K562 (cell line): Measurements from ENCODE around the gene AGRN. TPM values are rescaled to one million over a fixed set of nuclear protein-coding genes. Genes with fewer than 3 reads are reported as not detected.

Experiments used
- ATAC-seq: fragments of 200-7000 bp; cut with Tn5 transposase; 3 replicates; pipeline ENCODE4 v1.9.1; 2020; ENCODE audit warnings: moderate library complexity
- BruUV-seq: library from RNA; stranded (reverse); fragments of 400-500 nt; replicated peaks from 2 replicates; lab custom pipeline; 2021; lab: Mats Ljungman, UMichigan
- CTCF ChIA-PET: fragments of 300-600 bp; formaldehyde crosslinking; extraction: SDS; loops from one replicate; lab custom pipeline; 2021; ENCODE audit warnings: low intra/inter-chr PET ratio; lab: Yijun Ruan, JAX
- POLR2A ChIA-PET: fragments of 300-600, 350-650 bp; sonication (Branson Sonifier 250); formaldehyde crosslinking; extraction: SDS; loops from one replicate; lab custom pipeline; 2021; ENCODE audit warnings: antibody characterized with exemption, inconsistent platforms; lab: Yijun Ruan, JAX
- DNase-seq, 4 experiments: peaks; one replicate each; pipeline versions ENCODE4 v3.0.0 to v3.0.0-alpha.2; 2011 to 2018; ENCODE audit warnings: low spot score in 3 of 4, mixed read lengths in 3 of 4; ENCODE audit errors: extremely low read depth in 1 of 4
- FAIRE-seq: peaks from 2 replicates; lab custom pipeline; 2011; peaks lifted over from hg19 to GRCh38; lab: Jason Lieb, UNC
- H2AFZ ChIP-seq: 2 replicates; pipeline ENCODE4 v1.6.0; 2011; ENCODE audit warnings: low read depth, low read length, control low read depth, inconsistent platforms
- H3K27ac ChIP-seq: fragments of 200-600 bp; 3 replicates; pipeline ENCODE4 v1.8.0; 2011; ENCODE audit warnings: low read depth, mild to moderate bottlenecking, control low read depth, inconsistent platforms, low read length, moderate library complexity, mixed read lengths; ENCODE audit errors: extremely low read depth
- H3K27me3 ChIP-seq, 2 experiments: fragments of 300-600 bp in 1 of 2; 2 replicates in 1 of 2; 3 replicates in 1 of 2; pipeline versions ENCODE4 v1.6.0 to v1.8.0; 2011; ENCODE audit warnings: inconsistent platforms in 2 of 2, low read length in 2 of 2, mild to moderate bottlenecking in 1 of 2, mixed read lengths in 1 of 2, moderate library complexity in 1 of 2; ENCODE audit not compliant: control insufficient read depth in 2 of 2, insufficient read depth in 2 of 2
- H3K36me3 ChIP-seq: fragments of 300-600 bp; 3 replicates; pipeline ENCODE4 v1.8.0; 2011; ENCODE audit warnings: mild to moderate bottlenecking, low read length, inconsistent platforms; ENCODE audit not compliant: control insufficient read depth, insufficient read depth
- H3K4me1 ChIP-seq, 2 experiments: fragments of 200-600 bp in 1 of 2; replicated peaks in 1 of 2; 2 replicates in 1 of 2; 3 replicates in 1 of 2; pipeline versions ENCODE4 v1.5.1 to v1.8.0; 2011; ENCODE audit warnings: inconsistent platforms in 2 of 2, low read length in 2 of 2, mild to moderate bottlenecking in 1 of 2, mixed read lengths in 1 of 2, moderate library complexity in 1 of 2; ENCODE audit not compliant: control insufficient read depth in 2 of 2, insufficient read depth in 2 of 2
- H3K4me2 ChIP-seq: 2 replicates; pipeline ENCODE4 v1.6.1; 2011; ENCODE audit warnings: low read length, control low read depth, inconsistent platforms, mixed read lengths; ENCODE audit not compliant: insufficient read depth
- H3K4me3 ChIP-seq: fragments of 200-600 bp; sonication (generic), shearing (Covaris generic); 2 replicates; pipeline ENCODE4 v1.5.1; 2016; ENCODE audit warnings: control low read depth, inconsistent platforms
- H3K79me2 ChIP-seq: fragments of 200-600 bp; 3 replicates; pipeline ENCODE4 v1.8.0; 2011; ENCODE audit warnings: low read length, inconsistent platforms; ENCODE audit not compliant: control insufficient read depth, insufficient read depth
- H3K9ac ChIP-seq, 2 experiments: 2 replicates each; pipeline versions ENCODE4 v1.6.0 to v1.6.1; 2011; ENCODE audit warnings: low read depth in 2 of 2, low read length in 2 of 2, control low read depth in 1 of 2, inconsistent platforms in 1 of 2, mild to moderate bottlenecking in 1 of 2, mixed read lengths in 1 of 2; ENCODE audit not compliant: insufficient read depth in 1 of 2
- H3K9me1 ChIP-seq: one replicate; pipeline ENCODE4 v1.6.0; 2011; ENCODE audit warnings: inconsistent platforms, mild to moderate bottlenecking, low read length, moderate library complexity; ENCODE audit not compliant: control insufficient read depth, insufficient read depth
- H3K9me3 ChIP-seq: replicated peaks from 2 replicates; pipeline ENCODE4 v1.5.1; 2011; ENCODE audit warnings: low read depth, low read length, inconsistent platforms; ENCODE audit not compliant: control insufficient read depth, insufficient read depth
- H4K20me1 ChIP-seq: replicated peaks from 2 replicates; pipeline ENCODE4 v1.6.1; 2011; ENCODE audit warnings: low read length, inconsistent platforms, mixed read lengths; ENCODE audit not compliant: control insufficient read depth, insufficient read depth
- BRD9 ChIP-seq: fragments of 450-650 bp; IDR thresholded peaks from 2 replicates; pipeline ENCODE4 v1.6.1; 2018; ENCODE audit warnings: low read depth; ENCODE audit not compliant: partially characterized antibody
- EGR1 ChIP-seq: fragments of 450-650 bp; conservative IDR thresholded peaks from 2 replicates; pipeline ENCODE4 v1.6.1; 2017; ENCODE audit warnings: mild to moderate bottlenecking
- JUN ChIP-seq, 2 experiments: sonication (generic) in 1 of 2; formaldehyde crosslinking in 1 of 2; IDR thresholded peaks; 2 replicates each; pipeline versions ENCODE4 v1.6.1 to v1.8.0; 2012 to 2022; ENCODE audit warnings: borderline replicate concordance in 2 of 2, mild to moderate bottlenecking in 2 of 2, improper control_type of control experiment in 1 of 2, low read depth in 1 of 2, low read length in 1 of 2, missing genetic modification reagents in 1 of 2
- MAFF ChIP-seq: IDR thresholded peaks from 2 replicates; pipeline ENCODE4 v1.6.1; 2012; ENCODE audit warnings: low read length, improper control_type of control experiment
- MED1 ChIP-seq: sonication (generic); formaldehyde crosslinking; IDR thresholded peaks from 2 replicates; pipeline ENCODE4 v1.8.1; 2023; ENCODE audit warnings: missing genetic modification reagents, borderline replicate concordance
- NCOA4 ChIP-seq: fragments of 450-650 bp; IDR thresholded peaks from 2 replicates; pipeline ENCODE4 v1.6.1; 2018; ENCODE audit warnings: mild to moderate bottlenecking; ENCODE audit not compliant: partially characterized antibody
- RBFOX2 ChIP-seq: fragments of 200-400 bp; formaldehyde crosslinking; IDR thresholded peaks from 2 replicates; pipeline ENCODE4 v1.6.1; 2017; ENCODE audit warnings: low read depth, mild to moderate bottlenecking, low read length, moderate library complexity
- SMAD4 ChIP-seq: fragments of 250-450 bp; sonication (Bioruptor Pico); conservative IDR thresholded peaks from 2 replicates; pipeline ENCODE4 v1.8.0; 2021; ENCODE audit warnings: inconsistent platforms, mild to moderate bottlenecking, moderate library complexity
- ZC3H4 ChIP-seq: sonication (generic); formaldehyde crosslinking; IDR thresholded peaks from 2 replicates; pipeline ENCODE4 v1.9.0; 2021; ENCODE audit warnings: missing genetic modification reagents, borderline replicate concordance
- ZFX ChIP-seq: sonication (generic); formaldehyde crosslinking; IDR thresholded peaks from 2 replicates; pipeline ENCODE4 v1.8.0; 2022; ENCODE audit warnings: mild to moderate bottlenecking, missing genetic modification reagents, moderate library complexity
- ZNF184 ChIP-seq: sonication (generic); formaldehyde crosslinking; IDR thresholded peaks from 2 replicates; pipeline ENCODE4 v1.5.0; 2020; ENCODE audit warnings: missing genetic modification reagents
- ZNF3 ChIP-seq: fragments of 250-450 bp; sonication (Bioruptor Pico); IDR thresholded peaks from 2 replicates; pipeline ENCODE4 v1.5.0; 2021; ENCODE audit warnings: mild to moderate bottlenecking, moderate library complexity
- ZNF444 ChIP-seq: fragments of 250-450 bp; sonication (Bioruptor Pico); IDR thresholded peaks from 2 replicates; pipeline ENCODE4 v1.4.0; 2020; ENCODE audit warnings: mild to moderate bottlenecking, moderate library complexity
- WGBS: fragments of 100-300 bp; shearing (Covaris generic); methylation state at CpG from one replicate; pipeline ENCODE4 v1.1.6; 2016; ENCODE audit warnings: low coverage, mixed read lengths; ENCODE audit not compliant: insufficient coverage; ENCODE audit errors: missing lambda C conversion rate; 5-methylcytosine and 5-hydroxymethylcytosine counted together
- in situ Hi-C: fragments of 300-500 bp; cut with MboI; formaldehyde crosslinking; loops from 4 replicates; pipeline ENCODE4 v1.15.0; 2018; ENCODE audit warnings: inconsistent platforms, mixed read lengths
- intact Hi-C: fragments of 100-400 bp; cut with micrococcal nuclease; formaldehyde crosslinking; loops from 2 replicates; pipeline ENCODE4 v1.14.2; 2022
- polyA plus RNA-seq, 8 experiments: library from polyadenylated mRNA; depleted of rRNA in 4 of 8; stranded (reverse) in 5 of 8; unstranded in 3 of 8; fragments of >200 nt; fragmentation: Nextera tagmentation in 2 of 8; fragmentation: Illumina TruSeq in 1 of 8; extraction: Ambion mirVana in 2 of 8; extraction: Trizol in 1 of 8; gene quantifications; 2 replicates each; pipeline versions ENCODE4 v1.2.1 to v1.2.3, GENCODE V29; 2011 to 2014; ENCODE audit warnings: inconsistent platforms in 1 of 8, missing spikeins in 1 of 8
- total RNA-seq, 7 experiments: library from RNA; depleted of rRNA in 6 of 7; stranded (reverse); fragments of >200 nt in 6 of 7; fragmentation: Illumina TruSeq in 2 of 7; extraction: Trizol in 2 of 7; gene quantifications; 2 replicates each; pipeline versions ENCODE4 v1.2.1 to v1.2.3, GENCODE V29; 2011 to 2021; ENCODE audit warnings: low replicate concordance in 1 of 7
- TF ChIP-seq, protein P1 (sequence below): sonication (generic); formaldehyde crosslinking; IDR thresholded peaks from 2 replicates; pipeline ENCODE4 v1.9.0; 2022; ENCODE audit warnings: mild to moderate bottlenecking, missing genetic modification reagents

The AGRN gene
- total and polyA plus RNA-seq, 9 of the 15 experiments (the other 6 are each of a cell fraction or from before 2014, with no cell fraction given) = 0.04 to 111 (median 18.1) TPM

DNA sequence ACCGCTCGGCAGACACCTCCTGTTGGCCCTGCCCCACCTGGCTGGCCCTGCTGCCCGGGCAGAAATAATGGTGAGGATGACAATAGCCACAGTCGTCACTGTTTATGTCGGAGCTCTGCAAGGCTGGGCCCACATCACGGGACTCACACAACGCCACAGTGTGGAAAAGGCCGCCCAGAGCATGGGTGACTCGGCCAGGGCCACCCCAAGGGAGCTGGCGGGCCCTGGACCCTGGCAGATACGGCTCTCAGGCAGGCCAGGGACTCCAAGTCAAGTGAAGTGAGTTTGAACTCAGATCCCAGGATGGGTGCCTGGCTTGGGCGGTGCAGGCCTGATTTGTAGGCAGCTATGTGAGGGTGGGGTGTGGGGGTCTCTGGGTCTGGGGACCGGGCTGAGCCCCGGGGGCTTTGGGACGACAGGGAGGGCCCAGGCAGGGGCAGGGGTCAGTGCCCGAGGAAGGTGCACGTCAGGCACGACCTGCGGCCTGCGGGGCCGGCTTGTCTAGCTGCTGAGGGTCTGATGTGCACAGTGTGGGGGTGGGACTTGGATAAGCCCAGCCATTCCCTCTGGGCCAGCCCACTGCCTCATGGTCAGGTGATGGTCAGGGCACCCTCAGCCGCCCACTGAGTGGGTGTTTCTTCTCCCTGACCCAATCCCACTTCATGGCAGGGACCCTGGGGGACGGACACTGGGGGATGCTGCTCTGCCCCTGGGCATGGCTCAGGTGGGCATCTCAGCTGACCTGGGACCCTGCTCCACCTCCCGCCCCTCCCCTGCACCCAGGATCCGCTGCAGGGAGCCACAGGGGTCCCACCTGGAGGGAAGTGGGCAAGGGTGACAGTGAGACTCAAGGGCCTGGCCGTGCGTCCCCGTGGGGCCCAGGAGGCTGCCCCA is 53.2 kb downstream of the AGRN start:
- DNase-seq (no peak), ATAC-seq (no peak), FAIRE-seq (no peak)
- intact Hi-C loops = no loop called here
- Histone ChIP-seq H4K20me1 (0 out of 2 replicates have a peak, but pooled peaks cover 7% of the 10 kb centered on the region), H2AFZ (no peak overlapping the region), H3K4me1 (peaks cover 11 to 77% of the 10 kb centered on the region in 2 experiments; a peak in 4 of 5 replicates), H3K9ac (peak overlapping the region in 1 of 2 experiments; percentile 40; a peak in 1 of 4 replicates), H3K4me3 (no peak overlapping the region), H3K9me3 (no peaks in the 10 kb centered on the region), H3K9me1 (peaks cover 2% of the 10 kb centered on the region), H3K4me2 (no peak overlapping the region), H3K79me2 (no peaks in the 10 kb centered on the region), H3K27ac (no peak overlapping the region), H3K36me3 (no peaks in the 10 kb centered on the region), H3K27me3 (peaks cover 2 to 14% of the 10 kb centered on the region in 2 experiments; a peak in 2 of 5 replicates)
- ChIA-PET CTCF (no interaction called here), POLR2A (interaction anchor here (0.6 to 1.2 kb wide), 3 partner anchors 11 to 218 kb away, joined by 3 read pairs; no protein-coding TSS in a partner anchor)
- in situ Hi-C loops = no loop called here
- 33% methylated on average over 26 of the region's 28 CpGs for WGBS
- no TSS peak for BruUV-seq
- TF ChIP-seq MAFF (no peak), ZNF184 (CRISPR knock-in tag) (no peak), NCOA4 (no peak), BRD9 (no peak), ZC3H4 (peak; percentile 16; the same call in 1 of the 2 replicates), ZNF444 (CRISPR knock-in tag) (no peak), SMAD4 (CRISPR knock-in tag) (no peak), EGR1 (peak; percentile 68), RBFOX2 (no peak), ZNF3 (CRISPR knock-in tag) (no peak), MED1 (0 out of 2 replicates have a peak, but pooled peaks have one; percentile 62), ZFX (CRISPR knock-in tag) (peak; percentile 27; the same call in 1 of the 2 replicates), JUN (IDR thresholded peaks at IDR 0.05; ENCODE audit: borderline replicate concordance, low read depth, low read length) (no peak), JUN (CRISPR knock-in tag; IDR thresholded peaks at IDR 0.05; ENCODE audit: borderline replicate concordance) (0 out of 2 replicates have a peak, but pooled peaks have one; percentile 2)
- TF ChIP-seq, protein P1, sequence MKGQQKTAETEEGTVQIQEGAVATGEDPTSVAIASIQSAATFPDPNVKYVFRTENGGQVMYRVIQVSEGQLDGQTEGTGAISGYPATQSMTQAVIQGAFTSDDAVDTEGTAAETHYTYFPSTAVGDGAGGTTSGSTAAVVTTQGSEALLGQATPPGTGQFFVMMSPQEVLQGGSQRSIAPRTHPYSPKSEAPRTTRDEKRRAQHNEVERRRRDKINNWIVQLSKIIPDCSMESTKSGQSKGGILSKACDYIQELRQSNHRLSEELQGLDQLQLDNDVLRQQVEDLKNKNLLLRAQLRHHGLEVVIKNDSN (CRISPR knock-in tag) = 0 out of 2 replicates have a peak, but pooled peaks have one; percentile 16
